ENCODE results near the gene KCNN4. TPM values are rescaled to one million over a fixed set of nuclear protein-coding genes. Genes with fewer than 3 reads are reported as not detected.

KCNN4 gene
- total RNA-seq, 1 experiment from 2014 or later, result 3.0 TPM

DNA sequence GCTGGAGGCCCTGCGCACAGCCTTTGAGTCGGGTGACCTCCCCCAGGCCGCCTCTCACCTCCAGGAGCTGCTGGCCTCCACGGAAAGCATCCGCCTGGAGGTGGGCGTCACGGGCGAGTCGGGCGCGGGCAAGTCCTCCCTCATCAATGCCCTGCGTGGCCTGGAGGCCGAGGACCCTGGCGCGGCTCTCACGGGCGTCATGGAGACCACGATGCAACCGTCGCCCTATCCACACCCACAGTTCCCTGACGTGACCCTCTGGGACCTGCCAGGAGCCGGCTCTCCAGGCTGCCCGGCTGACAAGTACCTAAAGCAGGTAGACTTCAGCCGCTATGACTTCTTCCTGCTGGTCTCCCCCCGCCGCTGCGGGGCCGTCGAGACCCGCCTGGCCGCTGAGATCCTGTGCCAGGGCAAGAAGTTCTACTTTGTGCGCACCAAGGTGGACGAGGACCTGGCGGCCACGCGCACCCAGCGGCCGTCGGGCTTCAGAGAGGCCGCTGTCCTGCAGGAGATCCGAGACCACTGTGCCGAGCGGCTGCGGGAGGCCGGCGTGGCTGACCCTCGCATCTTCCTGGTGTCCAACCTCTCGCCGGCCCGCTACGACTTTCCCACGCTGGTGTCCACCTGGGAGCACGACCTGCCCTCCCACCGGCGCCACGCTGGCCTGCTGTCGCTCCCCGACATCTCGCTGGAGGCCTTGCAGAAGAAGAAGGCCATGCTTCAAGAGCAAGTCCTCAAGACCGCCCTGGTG, 62.0 kb downstream of the KCNN4 start:
- Mint-ChIP-seq H3K36me3 (ENCODE audit: insufficient read depth, unreplicated experiment) (no peaks in the 10 kb centered on the region), H3K27me3 (ENCODE audit: insufficient read depth, unreplicated experiment) (no peaks in the 10 kb centered on the region), H3K27ac (ENCODE audit: unreplicated experiment) (no peak overlapping the region), H3K9me3 (ENCODE audit: unreplicated experiment) (no peaks in the 10 kb centered on the region), H3K4me3 (ENCODE audit: unreplicated experiment) (no peak overlapping the region), H3K4me1 (ENCODE audit: low read depth, unreplicated experiment) (no peaks in the 10 kb centered on the region)
- intact Hi-C loops (cut with micrococcal nuclease; ENCODE audit: unreplicated experiment), result no loop called here
- no peaks in the 10 kb centered on the region for H3K36me3 ChIP-seq (ENCODE audit: control insufficient read depth, insufficient read depth, low read length)
- no peak for DNase-seq
- H3K9me3 ChIP-seq, result no peaks in the 10 kb centered on the region
- no peaks in the 10 kb centered on the region for H3K27me3 ChIP-seq (replicated peaks; ENCODE audit: control insufficient read depth, insufficient read depth, low read length)
- ChIA-PET CTCF (no interaction called here), POLR2A (no interaction called here)
- TF ChIP-seq CTCF (IDR thresholded peaks at IDR 0.05; ENCODE audit: insufficient read depth in 1 of 2, low read depth in 1 of 2, low read length in 1 of 2, severe bottlenecking in 1 of 2, unreplicated experiment in 1 of 2), result no peak
- BruUV-seq (replicated peaks), result no TSS peak
- H3K4me1 ChIP-seq, result no peaks in the 10 kb centered on the region
- H3K4me3 ChIP-seq (ENCODE audit: low read depth, low read length), result no peak overlapping the region

Other genes starting within 250 kb of the KCNN4 start
- gene ZNF575, start 247.8 kb downstream of the KCNN4 start, total RNA-seq (2022), result 1.00 and 1.2 TPM in 2 replicates
- gene XRCC1, start 205.4 kb downstream of the KCNN4 start, total RNA-seq (2022), result 40.7 and 44.5 TPM in 2 replicates
- gene PINLYP, start 205.2 kb downstream of the KCNN4 start, total RNA-seq (2022), result 0.30 TPM in 1 of 2 replicates, not detected in the other
- 27.7 and 30.1 TPM in 2 replicates for gene IRGQ, start 184.8 kb downstream of the KCNN4 start, total RNA-seq (2022)
- gene ZNF576, start 184.4 kb downstream of the KCNN4 start, total RNA-seq (2022), result 13.2 and 16.9 TPM in 2 replicates
- gene SRRM5, start 168.9 kb downstream of the KCNN4 start, total RNA-seq (2022), result 0.81 and 1.0 TPM in 2 replicates
- 38.9 and 39.5 TPM in 2 replicates for gene ZNF428, start 161.3 kb downstream of the KCNN4 start, total RNA-seq (2022)
- gene CADM4, start 141.1 kb downstream of the KCNN4 start, total RNA-seq (2022), result 10.4 and 13.2 TPM in 2 replicates
- gene PLAUR, start 110.8 kb downstream of the KCNN4 start, total RNA-seq (2022), result 2.2 and 3.1 TPM in 2 replicates
- gene IRGC, start 64.9 kb downstream of the KCNN4 start, total RNA-seq (2022), result not detected in 2 replicates
- gene SMG9, start 26.0 kb downstream of the KCNN4 start, total RNA-seq (2022), result 87.6 and 98.8 TPM in 2 replicates
- 0.93 and 0.95 TPM in 2 replicates for gene LYPD5, start 21.5 kb upstream of the KCNN4 start, total RNA-seq (2022)
- 12.0 and 14.7 TPM in 2 replicates for gene ZNF283, start 46.3 kb upstream of the KCNN4 start, total RNA-seq (2022)
- 0.43 and 1.1 TPM in 2 replicates for gene ZNF404, start 103.0 kb upstream of the KCNN4 start, total RNA-seq (2022)
- 14.8 and 14.9 TPM in 2 replicates for gene ZNF45, start 154.3 kb upstream of the KCNN4 start, total RNA-seq (2022)
- 4.3 and 6.2 TPM in 2 replicates for gene ZNF221, start 170.3 kb upstream of the KCNN4 start, total RNA-seq (2022)
- gene ZNF155, start 203.2 kb upstream of the KCNN4 start, total RNA-seq (2022), result 9.4 and 10.3 TPM in 2 replicates
- 5.1 and 5.5 TPM in 2 replicates for gene ZNF230, start 222.0 kb upstream of the KCNN4 start, total RNA-seq (2022)
- 4.4 and 5.6 TPM in 2 replicates for gene ZNF222, start 244.4 kb upstream of the KCNN4 start, total RNA-seq (2022)